Testis (tissue), 2 donors: ENCODE data around the gene MAP2K5.

Experiments used
- CTCF ChIP-seq, 3 experiments: fragments of 450-650 bp in 2 of 3; fragments of 200-600 bp in 1 of 3; sonication (generic) in 1 of 3; IDR thresholded peaks; one replicate each; pipeline ENCODE4 v1.5.1; 2016 to 2019; ENCODE audit warnings: antibody characterized with exemption in 3 of 3, mild to moderate bottlenecking in 2 of 3, moderate library complexity in 1 of 3
- POLR2A ChIP-seq: fragments of 450-650 bp; IDR thresholded peaks from one replicate; pipeline ENCODE4 v1.6.1; 2017; ENCODE audit warnings: antibody characterized with exemption, mild to moderate bottlenecking, moderate library complexity

GRCh38 chr15:67832031-67832551, 289.6 kb downstream of the MAP2K5 start:
- TF ChIP-seq CTCF (IDR thresholded peaks at IDR 0.05) = peak in 1 of 3 experiments; percentile 23
- no peak for TF ChIP-seq POLR2A
